ENCODE measurements around the gene PARN. TPM values are rescaled to one million over a fixed set of nuclear protein-coding genes. Genes with fewer than 3 reads are reported as not detected.

The PARN gene
- total RNA-seq, 1 experiment from 2014 or later, result 30.7 TPM

- no peak for DNase-seq
- no peaks in the 10 kb centered on the region for H3K27me3 Mint-ChIP-seq (ENCODE audit: insufficient read depth, unreplicated experiment)
- no peak overlapping the region for H3K4me3 ChIP-seq (ENCODE audit: low read depth, low read length)
- intact Hi-C loops (cut with micrococcal nuclease; ENCODE audit: unreplicated experiment), result no loop called here
- H3K9me3 Mint-ChIP-seq (ENCODE audit: unreplicated experiment), result no peaks in the 10 kb centered on the region
- H3K36me3 Mint-ChIP-seq (ENCODE audit: insufficient read depth, unreplicated experiment), result peaks cover 14% of the 10 kb centered on the region
- H3K27ac Mint-ChIP-seq (ENCODE audit: unreplicated experiment), result no peak overlapping the region
- peaks cover 43% of the 10 kb centered on the region for H3K4me1 Mint-ChIP-seq (ENCODE audit: low read depth, unreplicated experiment)
- POLR2A ChIA-PET, result no interaction called here
- H3K36me3 ChIP-seq (ENCODE audit: control insufficient read depth, insufficient read depth, low read length), result no peaks in the 10 kb centered on the region
- H3K4me1 ChIP-seq, result peaks cover 9% of the 10 kb centered on the region
- CTCF ChIA-PET, result no interaction called here
- BruUV-seq (replicated peaks), result no TSS peak
- H3K27me3 ChIP-seq (replicated peaks; ENCODE audit: control insufficient read depth, insufficient read depth, low read length), result no peaks in the 10 kb centered on the region
- TF ChIP-seq CTCF (IDR thresholded peaks at IDR 0.05; ENCODE audit: insufficient read depth in 1 of 2, low read depth in 1 of 2, low read length in 1 of 2, severe bottlenecking in 1 of 2, unreplicated experiment in 1 of 2), result no peak
- no peak overlapping the region for H3K4me3 Mint-ChIP-seq (ENCODE audit: unreplicated experiment)
- no peaks in the 10 kb centered on the region for H3K9me3 ChIP-seq
Measured at GRCh38 chr16:14491861-14492529, 138.1 kb downstream of the PARN start.

GRCh38 chr16:14490235-14490634 lies 139.8 kb downstream of the PARN start:
- Histone ChIP-seq H3K9me3 (no peaks in the 10 kb centered on the region), H3K4me3 (ENCODE audit: low read depth, low read length) (no peak overlapping the region), H3K27me3 (replicated peaks; ENCODE audit: control insufficient read depth, insufficient read depth, low read length) (no peaks in the 10 kb centered on the region), H3K36me3 (ENCODE audit: control insufficient read depth, insufficient read depth, low read length) (no peaks in the 10 kb centered on the region), H3K4me1 (peaks cover 26% of the 10 kb centered on the region)
- H3K4me3 Mint-ChIP-seq (ENCODE audit: unreplicated experiment), result no peak overlapping the region
- intact Hi-C loops (cut with micrococcal nuclease; ENCODE audit: unreplicated experiment), result no loop called here
- peaks cover 34% of the 10 kb centered on the region for H3K4me1 Mint-ChIP-seq (ENCODE audit: low read depth, unreplicated experiment)
- ChIA-PET POLR2A (no interaction called here), CTCF (no interaction called here)
- no peaks in the 10 kb centered on the region for H3K27me3 Mint-ChIP-seq (ENCODE audit: insufficient read depth, unreplicated experiment)
- H3K36me3 Mint-ChIP-seq (ENCODE audit: insufficient read depth, unreplicated experiment), result peaks cover 11% of the 10 kb centered on the region
- TF ChIP-seq CTCF (IDR thresholded peaks at IDR 0.05; ENCODE audit: insufficient read depth in 1 of 2, low read depth in 1 of 2, low read length in 1 of 2, severe bottlenecking in 1 of 2, unreplicated experiment in 1 of 2), result no peak
- no peak for DNase-seq
- BruUV-seq (replicated peaks), result no TSS peak
- no peak overlapping the region for H3K27ac Mint-ChIP-seq (ENCODE audit: unreplicated experiment)
- no peaks in the 10 kb centered on the region for H3K9me3 Mint-ChIP-seq (ENCODE audit: unreplicated experiment)

- H3K27ac Mint-ChIP-seq (ENCODE audit: unreplicated experiment), result peak overlapping the region; percentile 13
- H3K4me1 Mint-ChIP-seq (ENCODE audit: low read depth, unreplicated experiment), result peaks cover 26% of the 10 kb centered on the region
Measured at GRCh38 chr16:14489460-14489859, 140.6 kb downstream of the PARN start.

More at GRCh38 chr16:14489460-14489859, 140.6 kb downstream of the PARN start:
- Histone ChIP-seq H3K27me3 (replicated peaks; ENCODE audit: control insufficient read depth, insufficient read depth, low read length) (no peaks in the 10 kb centered on the region), H3K4me3 (ENCODE audit: low read depth, low read length) (no peak overlapping the region), H3K9me3 (no peaks in the 10 kb centered on the region), H3K4me1 (peaks cover 34% of the 10 kb centered on the region), H3K36me3 (ENCODE audit: control insufficient read depth, insufficient read depth, low read length) (no peaks in the 10 kb centered on the region)
- BruUV-seq (replicated peaks), result no TSS peak
- Mint-ChIP-seq H3K4me3 (ENCODE audit: unreplicated experiment) (no peak overlapping the region), H3K36me3 (ENCODE audit: insufficient read depth, unreplicated experiment) (peaks cover 7% of the 10 kb centered on the region), H3K27me3 (ENCODE audit: insufficient read depth, unreplicated experiment) (no peaks in the 10 kb centered on the region), H3K9me3 (ENCODE audit: unreplicated experiment) (no peaks in the 10 kb centered on the region)
- peak; percentile 37 to 45 for DNase-seq
- TF ChIP-seq CTCF (IDR thresholded peaks at IDR 0.05; ENCODE audit: insufficient read depth in 1 of 2, low read depth in 1 of 2, low read length in 1 of 2, severe bottlenecking in 1 of 2, unreplicated experiment in 1 of 2), result peak; percentile 12 to 35
- intact Hi-C loops (cut with micrococcal nuclease; ENCODE audit: unreplicated experiment), result no loop called here
- CTCF ChIA-PET, result interaction anchor here (0.7 kb wide), 1 partner anchor 579 kb away, joined by 5 read pairs; no protein-coding TSS in a partner anchor
- POLR2A ChIA-PET, result interaction anchor here (0.6 kb wide), 1 partner anchor 9 kb away, joined by 3 read pairs; no protein-coding TSS in a partner anchor

Measured in Caco-2 (cell line).